AG04449 (cell line): ENCODE results near the gene ALOX5.

Experiments
- CTCF ChIA-PET: fragments of 350-600 bp; formaldehyde crosslinking; extraction: SDS; loops from one replicate; lab custom pipeline; 2021; ENCODE audit warnings: antibody characterized with exemption; lab: Yijun Ruan, JAX
- POLR2A ChIA-PET: fragments of 400-600, 350-600 bp; formaldehyde crosslinking; extraction: SDS; loops from one replicate; lab custom pipeline; 2020; ENCODE audit warnings: antibody characterized with exemption, inconsistent platforms; lab: Yijun Ruan, JAX
- DNase-seq: peaks from one replicate; pipeline ENCODE4 v3.0.0-alpha.2; 2010; ENCODE audit warnings: low read depth, low spot score
- H3K4me3 ChIP-seq: 2 replicates; pipeline ENCODE4 v1.5.1; 2011; ENCODE audit warnings: low read depth, mild to moderate bottlenecking, control low read depth, low read length
- CTCF ChIP-seq: IDR thresholded peaks from one replicate; pipeline ENCODE4 v1.5.1; 2011; ENCODE audit warnings: mild to moderate bottlenecking, moderate library complexity, low read length, control low read depth, inconsistent platforms; ENCODE audit not compliant: insufficient read depth; ENCODE audit errors: missing control alignments

Gene ALOX5

GRCh38 chr10:45421221-45422097 lies 47.4 kb downstream of the ALOX5 start:
- CTCF ChIA-PET: no interaction called here
- DNase-seq: no peak
- no peak for TF ChIP-seq CTCF
- POLR2A ChIA-PET: no interaction called here
- no peak overlapping the region for H3K4me3 ChIP-seq

GRCh38 chr10:45422207-45422865 lies 48.3 kb downstream of the ALOX5 start:
- DNase-seq: no peak
- no peak overlapping the region for H3K4me3 ChIP-seq
- ChIA-PET POLR2A (no interaction called here), CTCF (no interaction called here)
- no peak for TF ChIP-seq CTCF

DNA sequence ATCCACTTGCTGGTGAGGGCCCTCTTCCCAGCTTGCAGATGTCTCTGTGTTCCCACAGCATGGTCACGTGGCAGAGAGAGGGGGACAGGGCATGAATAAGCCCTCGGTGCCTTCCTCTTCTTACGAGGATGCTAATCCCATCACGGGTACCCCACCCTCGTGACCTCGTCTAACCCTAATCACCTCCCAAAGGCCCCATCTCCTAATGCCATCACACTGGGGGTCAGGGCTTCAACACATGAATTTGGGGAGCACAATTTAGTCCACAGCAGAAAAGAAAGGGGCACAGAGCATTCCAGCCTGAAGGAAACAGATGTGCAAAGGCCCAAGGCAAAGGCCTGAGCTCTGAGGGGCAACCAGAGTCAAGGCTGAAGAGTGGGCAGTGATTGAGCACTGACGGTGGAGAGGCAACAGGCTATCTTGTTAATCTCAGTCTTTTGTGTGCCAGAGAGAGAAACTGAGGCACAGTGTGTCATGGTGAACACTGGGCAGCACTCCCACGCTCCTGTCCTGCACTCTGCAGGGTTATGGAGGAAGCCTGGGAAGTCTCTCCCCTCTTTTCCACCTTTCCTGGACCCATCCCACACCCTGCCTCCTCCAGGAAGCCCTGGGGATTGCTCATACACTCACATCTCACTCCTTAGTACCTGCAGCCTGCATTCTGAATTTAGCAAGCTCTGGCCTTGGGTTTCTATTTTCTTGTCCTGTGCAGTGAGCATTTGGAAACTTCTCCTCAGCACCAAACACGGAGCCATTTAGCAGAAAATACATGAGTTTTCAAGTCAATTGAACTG lies 49.0 kb downstream of the ALOX5 start:
- ChIA-PET POLR2A (no interaction called here), CTCF (no interaction called here)
- no peak overlapping the region for H3K4me3 ChIP-seq
- DNase-seq: no peak
- no peak for TF ChIP-seq CTCF

GRCh38 chr10:45423976-45424499 lies 50.0 kb downstream of the ALOX5 start:
- ChIA-PET CTCF (no interaction called here), POLR2A (no interaction called here)
- H3K4me3 ChIP-seq: no peak overlapping the region
- TF ChIP-seq CTCF: no peak
- DNase-seq: no peak

GRCh38 chr10:45424668-45425404 lies 50.8 kb downstream of the ALOX5 start:
- no peak overlapping the region for H3K4me3 ChIP-seq
- TF ChIP-seq CTCF: no peak
- ChIA-PET POLR2A (no interaction called here), CTCF (no interaction called here)
- DNase-seq: no peak
